ENCODE results near the gene TVP23C.
"Not testable (repeated sequence)": the region's sequence is repeated elsewhere in the genome, so short reads cannot be mapped to it uniquely, and the experiment has no call there.

GRCh38 chr17:15563375-15563857, at the start of gene TVP23C:
- TF ChIP-seq CTCF (conservative IDR thresholded peaks at IDR 0.05); EZH2 (IDR thresholded peaks at IDR 0.05; ENCODE audit: low read depth): not testable (repeated sequence)

Measured in PC-9 (cell line).